NCI-H187 treated with DMSO at 0.1 percent for 48 hours (cell line): Measurements from ENCODE around the gene BCKDK.
A peak's percentile ranks its signal among the peaks of the same experiment; 100 is the strongest.
"Not testable (repeated sequence)": the region's sequence is repeated elsewhere in the genome, so short reads cannot be mapped to it uniquely, and the experiment has no call there.

Source experiments
- DNase-seq: peaks from one replicate; lab custom pipeline; 2025; lab: John Stamatoyannopoulos, UW

The BCKDK gene

GRCh38 chr16:31141489-31142108 is 33.4 kb downstream of the BCKDK start:
- no peak for DNase-seq

DNA sequence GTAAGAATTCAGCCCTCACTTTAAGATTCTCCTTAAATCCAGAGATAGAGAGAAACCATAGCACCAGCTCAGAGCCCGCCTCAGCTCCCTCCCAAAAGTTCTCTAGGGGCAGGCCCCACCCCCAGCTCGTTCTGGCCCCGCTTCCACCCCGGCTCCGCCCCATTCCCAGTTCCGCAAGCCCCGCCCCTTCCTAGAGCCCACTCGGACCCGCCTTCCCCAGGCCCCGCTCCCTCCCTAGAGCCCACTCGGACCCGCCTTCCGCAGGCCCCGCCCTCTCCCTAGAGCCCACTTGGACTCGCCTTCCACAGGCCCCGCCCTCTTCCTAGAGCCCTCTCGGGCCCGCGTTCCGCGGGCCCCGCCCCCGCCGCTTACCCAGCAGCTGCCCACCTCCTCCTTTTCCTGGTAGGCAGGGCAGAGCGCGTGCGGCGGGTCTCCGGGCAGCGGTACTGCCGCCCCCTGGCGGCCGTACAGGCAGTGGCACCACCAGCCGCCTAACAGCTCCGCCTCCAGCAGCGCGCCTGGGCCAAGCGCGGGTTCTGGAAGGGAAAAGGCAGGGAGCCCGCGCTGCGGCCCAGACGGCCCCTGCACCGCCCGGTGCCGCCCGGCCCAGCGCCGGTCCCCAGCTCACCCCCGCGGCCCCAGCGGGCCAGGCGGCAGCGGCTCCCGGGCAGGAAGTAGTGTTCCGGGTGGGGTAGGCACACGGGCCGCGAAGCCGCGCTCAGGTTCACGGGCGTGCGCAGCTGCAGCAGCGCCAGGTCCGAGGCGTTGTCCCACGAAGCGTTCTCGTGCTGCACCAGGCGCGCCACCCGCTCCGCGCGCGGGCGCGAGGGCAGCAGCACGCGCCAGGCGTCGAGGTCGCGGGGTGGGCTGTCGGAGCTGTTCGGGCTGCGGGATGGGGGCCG is 34.2 kb downstream of the BCKDK start:
- DNase-seq, result peak; percentile 82

DNA sequence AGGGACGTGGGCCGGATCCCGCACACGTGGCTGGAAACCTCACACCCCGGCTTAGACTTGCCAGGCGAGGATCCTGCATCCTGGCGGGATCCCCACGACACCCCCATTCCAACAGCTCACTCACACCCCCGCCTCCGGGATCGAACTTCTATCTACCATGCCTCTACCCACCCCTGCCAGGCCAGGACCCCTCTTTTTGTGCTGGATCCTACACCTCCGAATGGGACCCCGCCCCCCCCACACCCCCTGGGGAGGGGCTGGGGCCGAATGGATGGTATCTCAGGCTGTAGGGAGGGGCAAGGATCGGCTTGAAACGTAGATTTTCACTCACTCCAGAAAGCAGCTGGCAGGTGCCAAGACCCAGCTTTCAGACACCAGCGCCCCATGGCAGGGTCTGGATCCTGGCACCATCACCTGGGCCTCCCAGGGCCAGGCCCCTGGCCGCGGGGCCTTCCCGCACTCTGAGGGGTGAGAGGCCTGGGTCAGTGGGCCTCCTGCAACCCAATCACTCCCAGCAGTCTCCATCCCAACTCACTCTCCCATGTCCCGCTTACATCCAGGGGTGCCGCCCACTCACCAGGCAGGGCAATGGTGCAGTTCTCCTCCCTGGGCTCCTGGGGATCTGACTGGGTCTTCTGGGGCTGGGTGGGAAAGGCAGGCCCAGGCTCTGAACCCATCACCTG is 35.0 kb downstream of the BCKDK start:
- no peak for DNase-seq

- DNase-seq, result no peak
Measured at GRCh38 chr16:31143694-31144148, 35.5 kb downstream of the BCKDK start.

- not testable (repeated sequence) for DNase-seq
Measured at GRCh38 chr16:31144418-31144817, 36.2 kb downstream of the BCKDK start.

GRCh38 chr16:31145398-31145990 is 37.3 kb downstream of the BCKDK start:
- no peak for DNase-seq

- no peak for DNase-seq
Measured at GRCh38 chr16:31147574-31147973, 39.4 kb downstream of the BCKDK start.

- DNase-seq, result no peak
Measured at GRCh38 chr16:31148281-31148728, 40.1 kb downstream of the BCKDK start.

DNA sequence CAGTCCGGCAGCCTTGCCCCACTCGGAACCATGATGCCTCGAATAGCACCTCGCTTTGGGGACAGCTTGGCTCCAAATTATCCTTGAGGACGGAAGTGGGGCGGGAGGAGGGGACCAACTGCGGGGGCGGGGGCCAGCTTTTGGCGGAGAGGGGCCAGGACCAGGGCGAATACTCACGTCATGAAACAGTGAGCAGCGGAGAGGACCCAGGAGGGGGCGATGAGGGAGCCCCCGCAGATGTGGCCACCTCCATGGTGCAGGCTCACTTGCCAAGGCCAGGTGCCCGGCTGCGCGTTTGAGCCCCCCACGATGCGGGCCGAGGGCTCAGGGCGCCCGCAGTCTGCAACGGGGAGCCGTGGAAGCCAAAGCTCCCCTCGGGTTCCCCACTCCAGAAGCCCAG is 40.7 kb downstream of the BCKDK start:
- DNase-seq, result no peak

- no peak for DNase-seq
Measured at GRCh38 chr16:31149332-31149731, 41.1 kb downstream of the BCKDK start.

- no peak for DNase-seq
Measured at GRCh38 chr16:31149894-31150890, 42.0 kb downstream of the BCKDK start, which contains the start of gene PRSS36. TSS of gene PRSS36 (minus strand) at chr16:31150066. CDS start at chr16:31150035, 31 bp downstream.

DNA sequence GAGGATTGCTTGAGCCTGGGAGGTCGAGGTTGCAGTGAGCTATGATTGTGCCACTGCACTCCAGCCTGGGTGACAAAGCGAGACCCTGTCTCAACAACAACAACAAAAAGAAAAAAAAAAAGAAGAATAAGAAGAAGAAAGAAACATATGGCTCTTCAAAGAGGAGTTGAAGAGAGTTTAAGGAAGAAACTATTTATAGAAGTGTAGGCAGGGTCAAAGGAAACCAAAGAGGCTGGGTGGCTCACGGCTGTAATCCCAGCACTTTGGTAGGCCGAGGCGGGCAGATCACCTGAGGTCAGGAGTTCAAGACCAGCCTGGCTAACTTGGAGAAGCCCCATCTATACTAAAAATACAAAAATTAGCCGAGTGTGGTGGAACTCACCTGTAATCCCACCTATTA is 42.8 kb downstream of the BCKDK start:
- DNase-seq, result not testable (repeated sequence)

GRCh38 chr16:31157136-31157535 is 49.0 kb downstream of the BCKDK start:
- no peak for DNase-seq
